ENCODE results near the gene FRMD4B. TPM values are rescaled to one million over a fixed set of nuclear protein-coding genes. Genes with fewer than 3 reads are reported as not detected.

Gene FRMD4B
- total and polyA plus RNA-seq, 2 donors (not counting 3 experiments of a cell fraction or from before 2014, with no cell fraction given), result 66.4 to 89.7 TPM

- no peaks in the 10 kb centered on the region for H3K36me3 ChIP-seq (ENCODE audit: control insufficient read depth in 2 of 2, extremely low read depth in 1 of 2, insufficient read depth in 2 of 2, low read length in 2 of 2)
- BruUV-seq (replicated peaks), result no TSS peak
- H3K27ac ChIP-seq (ENCODE audit: insufficient read depth, low read depth, low read length), result no peak overlapping the region
- dilution Hi-C loops (cut with MboI; ENCODE audit: extremely low pct_ligation_motif_present, low sequenced_read_pairs) (no loop called here), intact Hi-C loops (cut with micrococcal nuclease) (no loop called here)
- H3K79me2 ChIP-seq (ENCODE audit: control insufficient read depth, insufficient read depth, low read length), result no peaks in the 10 kb centered on the region
- TF ChIP-seq JUN (IDR thresholded peaks at IDR 0.05; ENCODE audit: borderline replicate concordance, insufficient read depth, insufficient read length, low read depth), result peak; percentile 5
- no peak for TF ChIP-seq GATA2 (IDR thresholded peaks at IDR 0.05; ENCODE audit: insufficient read depth, insufficient read length, low read depth, low read length)
- POLR2A ChIA-PET, result no interaction called here
- no peaks in the 10 kb centered on the region for H3K9me1 ChIP-seq (replicated peaks; ENCODE audit: control insufficient read depth, extremely low read depth, insufficient read depth, low read length)
- no peak overlapping the region for H3K4me2 ChIP-seq (ENCODE audit: insufficient read depth, low read length)
- no peak overlapping the region for H3K9ac ChIP-seq (replicated peaks; ENCODE audit: extremely low read depth, insufficient read depth, low read length)
- H3K27me3 ChIP-seq (ENCODE audit: control insufficient read depth in 2 of 2, insufficient read depth in 2 of 2, low read length in 2 of 2), result no peaks in the 10 kb centered on the region
- FAIRE-seq (no peak), DNase-seq (ENCODE audit: low read depth, low spot score) (peak; percentile 25)
- H4K20me1 ChIP-seq (replicated peaks; ENCODE audit: control insufficient read depth, extremely low read depth, insufficient read depth, low read length), result no peaks in the 10 kb centered on the region
- no peak overlapping the region for H2AFZ ChIP-seq (ENCODE audit: low read depth, low read length)
- no peak overlapping the region for H3K4me3 ChIP-seq (replicated peaks in 1 of 3; ENCODE audit: insufficient read depth in 1 of 3, low read depth in 1 of 3, low read length in 3 of 3)
- CTCF ChIA-PET, result interaction anchor here (0.7 to 3.3 kb wide), 8 partner anchors 7 to 62 kb away, joined by 3 to 26 read pairs (median 12); partner anchors contain the start of gene FRMD4B
- H3K4me1 ChIP-seq (ENCODE audit: control insufficient read depth, extremely low read depth, insufficient read depth, low read length), result peaks cover 31% of the 10 kb centered on the region
- no peaks in the 10 kb centered on the region for H3K9me3 ChIP-seq (replicated peaks; ENCODE audit: control insufficient read depth, insufficient read depth, low read length)
Observed at GRCh38 chr3:69368129-69368741, 17.7 kb downstream of the FRMD4B start.

GRCh38 chr3:69367586-69367985, 18.3 kb downstream of the FRMD4B start:
- H3K79me2 ChIP-seq (ENCODE audit: control insufficient read depth, insufficient read depth, low read length), result no peaks in the 10 kb centered on the region
- FAIRE-seq (no peak), DNase-seq (ENCODE audit: low read depth, low spot score) (peak; percentile 16)
- H3K4me2 ChIP-seq (ENCODE audit: insufficient read depth, low read length), result no peak overlapping the region
- TF ChIP-seq MYC (IDR thresholded peaks at IDR 0.05; ENCODE audit: low read depth, low read length) (no peak), FOS (IDR thresholded peaks at IDR 0.05; ENCODE audit: borderline replicate concordance, insufficient read depth, low read length) (no peak), POLR2AphosphoS5 (IDR thresholded peaks at IDR 0.05; ENCODE audit: insufficient read depth, low read depth, low read length) (no peak)
- peaks cover 31% of the 10 kb centered on the region for H3K4me1 ChIP-seq (ENCODE audit: control insufficient read depth, extremely low read depth, insufficient read depth, low read length)
- no peaks in the 10 kb centered on the region for H4K20me1 ChIP-seq (replicated peaks; ENCODE audit: control insufficient read depth, extremely low read depth, insufficient read depth, low read length)
- no peak overlapping the region for H3K4me3 ChIP-seq (replicated peaks in 1 of 3; ENCODE audit: insufficient read depth in 1 of 3, low read depth in 1 of 3, low read length in 3 of 3)
- intact Hi-C loops (cut with micrococcal nuclease), result no loop called here
- BruUV-seq (replicated peaks), result no TSS peak
- ChIA-PET POLR2A (no interaction called here), CTCF (interaction anchor here (1.1 to 2.4 kb wide), 2 partner anchors 13 to 16 kb away, joined by 4 to 10 read pairs; no protein-coding TSS in a partner anchor)
- no peaks in the 10 kb centered on the region for H3K27me3 ChIP-seq (ENCODE audit: control insufficient read depth in 2 of 2, insufficient read depth in 2 of 2, low read length in 2 of 2)
- H3K36me3 ChIP-seq (ENCODE audit: control insufficient read depth in 2 of 2, extremely low read depth in 1 of 2, insufficient read depth in 2 of 2, low read length in 2 of 2), result no peaks in the 10 kb centered on the region
- H3K9ac ChIP-seq (replicated peaks; ENCODE audit: extremely low read depth, insufficient read depth, low read length), result no peak overlapping the region
- no peaks in the 10 kb centered on the region for H3K9me3 ChIP-seq (replicated peaks; ENCODE audit: control insufficient read depth, insufficient read depth, low read length)
- dilution Hi-C loops (cut with MboI; ENCODE audit: extremely low pct_ligation_motif_present, low sequenced_read_pairs), result no loop called here
- no peak overlapping the region for H2AFZ ChIP-seq (ENCODE audit: low read depth, low read length)
- no peaks in the 10 kb centered on the region for H3K9me1 ChIP-seq (replicated peaks; ENCODE audit: control insufficient read depth, extremely low read depth, insufficient read depth, low read length)
- no peak overlapping the region for H3K27ac ChIP-seq (ENCODE audit: insufficient read depth, low read depth, low read length)

Measured in endothelial cell of umbilical vein (primary cell).